WTC11 (cell line): Measurements from ENCODE around the gene RHOBTB3. TPM values are rescaled to one million over a fixed set of nuclear protein-coding genes. Genes with fewer than 3 reads are reported as not detected.

ENCODE experiments used
- ATAC-seq: fragments of 200-7000 bp; cut with Tn5 transposase; 2 replicates; pipeline ENCODE4 v1.10.0; 2021; ENCODE audit warnings: mild to moderate bottlenecking, moderate library complexity
- CTCF ChIA-PET: fragments of 300-600 bp; sonication (Branson Sonifier 250); formaldehyde crosslinking; loops from one replicate; lab custom pipeline; 2021; ENCODE audit warnings: antibody characterized with exemption; lab: Charles Lee
- POLR2A ChIA-PET: fragments of 350-600 bp; sonication (Branson Sonifier 250); formaldehyde crosslinking; loops from one replicate; lab custom pipeline; 2021; ENCODE audit warnings: antibody characterized with exemption; lab: Charles Lee
- DNase-seq: peaks from one replicate; pipeline ENCODE4 v3.0.0; 2021; ENCODE audit warnings: low spot score
- H3K27ac Mint-ChIP-seq: 2 replicates; pipeline ENCODE4 v1.8.0; 2021; ENCODE audit warnings: mixed read lengths
- H3K27me3 Mint-ChIP-seq: 2 replicates; pipeline ENCODE4 v1.8.0; 2021; ENCODE audit warnings: low read depth, mild to moderate bottlenecking, moderate library complexity, mixed read lengths
- H3K36me3 Mint-ChIP-seq: 2 replicates; pipeline ENCODE4 v1.8.0; 2021; ENCODE audit warnings: mixed read lengths
- H3K4me1 Mint-ChIP-seq: 2 replicates; pipeline ENCODE4 v1.8.0; 2022; ENCODE audit warnings: mixed read lengths
- H3K4me3 Mint-ChIP-seq: 2 replicates; pipeline ENCODE4 v1.8.0; 2021; ENCODE audit warnings: mild to moderate bottlenecking, moderate library complexity, mixed read lengths
- H3K9me3 Mint-ChIP-seq: 2 replicates; pipeline ENCODE4 v1.8.0; 2021; ENCODE audit warnings: mixed read lengths
- AR ChIP-seq: fragments of 250-450 bp; sonication (Bioruptor Pico); IDR thresholded peaks from 2 replicates; pipeline ENCODE4 v1.9.0; 2021; ENCODE audit warnings: mild to moderate bottlenecking
- ATF1 ChIP-seq: sonication (generic); formaldehyde crosslinking; IDR thresholded peaks from 2 replicates; pipeline ENCODE4 v1.8.1; 2023; ENCODE audit warnings: mild to moderate bottlenecking, moderate library complexity, missing genetic modification reagents
- ATF6 ChIP-seq: sonication (generic); formaldehyde crosslinking; IDR thresholded peaks from 2 replicates; pipeline ENCODE4 v1.8.1; 2023; ENCODE audit warnings: mild to moderate bottlenecking, missing genetic modification reagents
- CREB1 ChIP-seq: sonication (generic); formaldehyde crosslinking; IDR thresholded peaks from 2 replicates; pipeline ENCODE4 v1.8.0; 2023; ENCODE audit warnings: mild to moderate bottlenecking, missing genetic modification reagents
- EMX1 ChIP-seq: fragments of 250-450 bp; sonication (Bioruptor Pico); IDR thresholded peaks from 2 replicates; pipeline ENCODE4 v1.8.0; 2021; ENCODE audit warnings: mild to moderate bottlenecking
- ESRRA ChIP-seq: sonication (generic); formaldehyde crosslinking; IDR thresholded peaks from 2 replicates; pipeline ENCODE4 v1.8.1; 2022; ENCODE audit warnings: mild to moderate bottlenecking, missing genetic modification reagents, borderline replicate concordance
- ETV6 ChIP-seq: sonication (generic); formaldehyde crosslinking; IDR thresholded peaks from 2 replicates; pipeline ENCODE4 v1.8.1; 2022; ENCODE audit warnings: mild to moderate bottlenecking, missing genetic modification reagents
- FOXJ3 ChIP-seq: sonication (generic); formaldehyde crosslinking; IDR thresholded peaks from 2 replicates; pipeline ENCODE4 v1.9.0; 2021; ENCODE audit warnings: missing genetic modification reagents, mild to moderate bottlenecking, borderline replicate concordance
- FOXP1 ChIP-seq: sonication (generic); formaldehyde crosslinking; IDR thresholded peaks from 2 replicates; pipeline ENCODE4 v1.8.0; 2022; ENCODE audit warnings: missing genetic modification reagents, mild to moderate bottlenecking, moderate library complexity, borderline replicate concordance
- GTF2I ChIP-seq: fragments of 250-450 bp; sonication (Bioruptor Pico); conservative IDR thresholded peaks from 2 replicates; pipeline ENCODE4 v1.4.0; 2021; ENCODE audit warnings: mild to moderate bottlenecking
- NFYB ChIP-seq: sonication (generic); formaldehyde crosslinking; conservative IDR thresholded peaks from 2 replicates; pipeline ENCODE4 v1.8.0; 2022; ENCODE audit warnings: low read depth, missing genetic modification reagents
- PREB ChIP-seq: sonication (generic); formaldehyde crosslinking; IDR thresholded peaks from 2 replicates; pipeline ENCODE4 v1.8.1; 2022; ENCODE audit warnings: mild to moderate bottlenecking, missing genetic modification reagents, moderate library complexity, borderline replicate concordance
- TEAD1 ChIP-seq: sonication (generic); formaldehyde crosslinking; IDR thresholded peaks from 2 replicates; pipeline ENCODE4 v1.8.0; 2022; ENCODE audit warnings: mild to moderate bottlenecking, missing genetic modification reagents
- ZNF121 ChIP-seq: sonication (generic); formaldehyde crosslinking; IDR thresholded peaks from 2 replicates; pipeline ENCODE4 v1.8.0; 2023; ENCODE audit warnings: missing genetic modification reagents
- ZNF232 ChIP-seq: sonication (generic); formaldehyde crosslinking; IDR thresholded peaks from 2 replicates; pipeline ENCODE4 v1.8.0; 2022; ENCODE audit warnings: mild to moderate bottlenecking, missing genetic modification reagents
- ZNF263 ChIP-seq: sonication (generic); formaldehyde crosslinking; IDR thresholded peaks from 2 replicates; pipeline ENCODE4 v1.8.1; 2022; ENCODE audit warnings: low read depth, mild to moderate bottlenecking, moderate library complexity, missing genetic modification reagents
- ZNF425 ChIP-seq: fragments of 250-450 bp; sonication (Bioruptor Pico); conservative IDR thresholded peaks from 2 replicates; pipeline ENCODE4 v1.9.0; 2021; ENCODE audit warnings: mild to moderate bottlenecking
- ZNF532 ChIP-seq: fragments of 250-450 bp; sonication (Bioruptor Pico); IDR thresholded peaks from 2 replicates; pipeline ENCODE4 v1.9.0; 2021; ENCODE audit warnings: mild to moderate bottlenecking, borderline replicate concordance
- total RNA-seq: library from RNA; stranded (reverse); gene quantifications from 3 replicates; pipeline ENCODE4 v1.2.3, GENCODE V29; 2021
- TF ChIP-seq, protein P1 (sequence below): sonication (generic); formaldehyde crosslinking; IDR thresholded peaks from 2 replicates; pipeline ENCODE4 v1.8.0; 2022; ENCODE audit warnings: mild to moderate bottlenecking, missing genetic modification reagents

RHOBTB3 gene
- total RNA-seq, 1 experiment from 2014 or later, result 13.8 TPM

DNA sequence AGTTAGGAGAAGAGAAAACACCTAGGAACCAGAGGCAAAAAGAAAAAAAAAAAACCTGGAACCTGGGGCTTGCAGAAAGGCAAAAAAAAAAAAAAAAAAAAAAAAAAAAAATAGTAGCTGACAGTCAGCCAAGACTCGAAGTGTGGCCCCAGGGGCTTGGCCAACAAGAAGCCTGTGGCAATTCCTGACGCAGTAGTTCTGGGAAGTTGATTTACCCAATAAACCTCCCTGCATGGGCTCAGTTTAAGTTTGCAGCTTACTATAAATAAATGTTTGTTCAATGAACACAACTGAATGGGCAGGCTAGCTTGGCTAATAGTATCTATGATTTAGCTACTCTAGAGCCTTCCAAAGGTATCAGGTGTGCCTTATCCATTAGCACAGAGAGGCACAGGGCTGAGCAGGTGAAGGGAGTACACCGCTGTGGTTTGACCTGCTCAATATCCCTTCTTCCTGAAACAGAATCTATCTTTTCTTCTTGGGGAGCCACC lies 112.6 kb downstream of the RHOBTB3 start:
- Mint-ChIP-seq H3K36me3 (no peaks in the 10 kb centered on the region), H3K27me3 (no peaks in the 10 kb centered on the region; the same call in 1 of the 2 replicates), H3K27ac (no peak overlapping the region), H3K4me1 (peaks cover 2% of the 10 kb centered on the region; the same call in 1 of the 2 replicates), H3K9me3 (no peaks in the 10 kb centered on the region), H3K4me3 (no peak overlapping the region)
- POLR2A ChIA-PET, result interaction anchor here (0.6 kb wide), 1 partner anchor 49 kb away, joined by 11 read pairs; no protein-coding TSS in a partner anchor
- DNase-seq (no peak), ATAC-seq (no peak)
- CTCF ChIA-PET, result interaction anchor here (1.0 to 2.8 kb wide), 4 partner anchors 8 to 289 kb away, joined by 3 to 16 read pairs (median 4); partner anchors contain the start of genes ARSK and SKIC3
- TF ChIP-seq FOXP1 (no peak), ZNF263 (CRISPR knock-in tag) (no peak), NFYB (CRISPR knock-in tag) (no peak), ATF1 (CRISPR knock-in tag) (no peak), ETV6 (CRISPR knock-in tag) (no peak), TEAD1 (CRISPR knock-in tag) (no peak), PREB (CRISPR knock-in tag) (no peak), GTF2I (CRISPR knock-in tag) (no peak), CREB1 (CRISPR knock-in tag) (no peak), ATF6 (CRISPR knock-in tag) (no peak), AR (no peak)
- TF ChIP-seq, protein P1, sequence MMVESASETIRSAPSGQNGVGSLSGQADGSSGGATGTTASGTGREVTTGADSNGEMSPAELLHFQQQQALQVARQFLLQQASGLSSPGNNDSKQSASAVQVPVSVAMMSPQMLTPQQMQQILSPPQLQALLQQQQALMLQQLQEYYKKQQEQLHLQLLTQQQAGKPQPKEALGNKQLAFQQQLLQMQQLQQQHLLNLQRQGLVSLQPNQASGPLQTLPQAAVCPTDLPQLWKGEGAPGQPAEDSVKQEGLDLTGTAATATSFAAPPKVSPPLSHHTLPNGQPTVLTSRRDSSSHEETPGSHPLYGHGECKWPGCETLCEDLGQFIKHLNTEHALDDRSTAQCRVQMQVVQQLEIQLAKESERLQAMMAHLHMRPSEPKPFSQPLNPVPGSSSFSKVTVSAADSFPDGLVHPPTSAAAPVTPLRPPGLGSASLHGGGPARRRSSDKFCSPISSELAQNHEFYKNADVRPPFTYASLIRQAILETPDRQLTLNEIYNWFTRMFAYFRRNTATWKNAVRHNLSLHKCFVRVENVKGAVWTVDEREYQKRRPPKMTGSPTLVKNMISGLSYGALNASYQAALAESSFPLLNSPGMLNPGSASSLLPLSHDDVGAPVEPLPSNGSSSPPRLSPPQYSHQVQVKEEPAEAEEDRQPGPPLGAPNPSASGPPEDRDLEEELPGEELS (CRISPR knock-in tag), result no peak

DNA sequence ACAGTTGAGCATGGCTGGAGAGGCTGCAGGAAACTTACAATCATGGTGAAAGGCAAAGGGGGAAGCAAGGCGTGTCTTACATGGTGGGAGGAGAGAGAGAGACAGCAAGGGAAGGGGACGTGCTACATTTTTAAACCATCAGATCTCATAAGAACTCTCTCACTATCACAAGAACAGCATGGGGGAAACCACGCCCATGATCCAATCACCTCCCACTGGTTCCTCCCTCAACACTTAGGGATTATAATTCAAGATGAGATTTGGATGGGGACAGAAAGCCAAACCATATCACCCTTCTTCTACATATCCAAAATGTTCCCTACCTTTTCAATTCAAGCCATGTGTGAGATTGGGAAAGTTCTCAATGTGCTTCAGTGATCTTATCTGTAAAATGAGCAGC lies 114.3 kb downstream of the RHOBTB3 start:
- Mint-ChIP-seq H3K4me3 (no peak overlapping the region), H3K9me3 (peaks cover under 1% of the 10 kb centered on the region), H3K27me3 (no peaks in the 10 kb centered on the region; the same call in 1 of the 2 replicates), H3K36me3 (no peaks in the 10 kb centered on the region; the same call in 1 of the 2 replicates), H3K4me1 (peaks cover 2% of the 10 kb centered on the region; the same call in 1 of the 2 replicates), H3K27ac (no peak overlapping the region)
- ATAC-seq (no peak), DNase-seq (no peak)
- ChIA-PET POLR2A (no interaction called here), CTCF (interaction anchor here (5.1 kb wide), 1 partner anchor 64 kb away, joined by 51 read pairs; no protein-coding TSS in a partner anchor)
- TF ChIP-seq ZNF532 (CRISPR knock-in tag) (no peak), ESRRA (CRISPR knock-in tag) (no peak), EMX1 (CRISPR knock-in tag) (no peak), ZNF425 (CRISPR knock-in tag) (no peak), ZNF232 (CRISPR knock-in tag) (no peak), FOXJ3 (CRISPR knock-in tag) (no peak), ZNF121 (CRISPR knock-in tag) (no peak), TEAD1 (CRISPR knock-in tag) (no peak)
